ENCODE results near the gene LST1.

Gene LST1

DNA sequence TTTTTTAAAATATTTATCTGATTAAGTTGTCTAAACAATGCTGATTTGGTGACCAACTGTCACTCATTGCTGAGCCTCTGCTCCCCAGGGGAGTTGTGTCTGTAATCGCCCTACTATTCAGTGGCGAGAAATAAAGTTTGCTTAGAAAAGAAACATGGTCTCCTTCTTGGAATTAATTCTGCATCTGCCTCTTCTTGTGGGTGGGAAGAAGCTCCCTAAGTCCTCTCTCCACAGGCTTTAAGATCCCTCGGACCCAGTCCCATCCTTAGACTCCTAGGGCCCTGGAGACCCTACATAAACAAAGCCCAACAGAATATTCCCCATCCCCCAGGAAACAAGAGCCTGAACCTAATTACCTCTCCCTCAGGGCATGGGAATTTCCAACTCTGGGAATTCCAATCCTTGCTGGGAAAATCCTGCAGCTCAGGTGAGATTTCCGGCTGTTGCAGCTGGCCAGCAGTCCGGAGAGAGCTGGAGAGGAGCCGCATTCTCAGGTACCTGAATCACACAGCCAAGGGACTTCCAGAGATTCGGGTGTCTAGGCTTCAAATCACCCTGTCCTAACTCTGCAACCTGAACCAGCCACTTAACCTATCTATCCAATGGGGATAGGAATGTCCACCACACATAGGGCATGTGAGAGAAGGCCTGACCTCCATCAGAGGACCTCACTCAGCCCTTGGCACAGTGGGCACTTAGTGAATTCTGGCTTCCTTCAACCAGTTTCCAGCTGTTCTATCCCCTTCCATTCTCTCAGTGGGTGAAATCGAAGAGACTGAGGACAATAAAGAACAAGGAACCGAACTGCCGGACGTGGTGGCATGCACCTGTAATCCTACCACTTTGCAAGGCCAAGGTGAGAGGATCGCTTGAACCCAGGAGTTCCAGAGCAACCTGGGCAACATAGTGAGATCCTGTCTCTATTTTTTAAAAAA is 7.6 kb upstream of the LST1 start:
- Histone ChIP-seq H3K27ac (ENCODE audit: low read length) (no peak overlapping the region), H3K4me3 (ENCODE audit: low read length) (no peak overlapping the region), H3K9me3 (replicated peaks; ENCODE audit: insufficient read depth, low read length) (no peaks in the 10 kb centered on the region), H3K4me2 (ENCODE audit: low read depth, low read length) (no peak overlapping the region), H3K9ac (ENCODE audit: low read length) (no peak overlapping the region), H3K27me3 (replicated peaks; ENCODE audit: insufficient read depth, low read length) (peaks cover 78% of the 10 kb centered on the region), H3K79me2 (ENCODE audit: low read length) (no peaks in the 10 kb centered on the region), H3K4me1 (ENCODE audit: low read length) (peaks cover 19% of the 10 kb centered on the region), H4K20me1 (ENCODE audit: insufficient read depth, low read length) (no peaks in the 10 kb centered on the region), H3K9me2 (replicated peaks; ENCODE audit: insufficient read depth, low read length) (no peaks in the 10 kb centered on the region), H3F3A (ENCODE audit: insufficient read depth, low read length) (no peaks in the 10 kb centered on the region), H3K36me3 (replicated peaks; ENCODE audit: insufficient read depth, low read length) (no peaks in the 10 kb centered on the region), H2AFZ (ENCODE audit: low read length) (no peak overlapping the region)
- no peak for TF ChIP-seq CTCF (IDR thresholded peaks at IDR 0.05; ENCODE audit: low read length)
- TF ChIP-seq EZH2 (optimal IDR thresholded peaks at IDR 0.05; ENCODE audit: low read depth, low read length): no peak
- no peak for TF ChIP-seq EZH2phosphoT487 (IDR thresholded peaks at IDR 0.05; ENCODE audit: low read length)
- no peak for DNase-seq

DNA sequence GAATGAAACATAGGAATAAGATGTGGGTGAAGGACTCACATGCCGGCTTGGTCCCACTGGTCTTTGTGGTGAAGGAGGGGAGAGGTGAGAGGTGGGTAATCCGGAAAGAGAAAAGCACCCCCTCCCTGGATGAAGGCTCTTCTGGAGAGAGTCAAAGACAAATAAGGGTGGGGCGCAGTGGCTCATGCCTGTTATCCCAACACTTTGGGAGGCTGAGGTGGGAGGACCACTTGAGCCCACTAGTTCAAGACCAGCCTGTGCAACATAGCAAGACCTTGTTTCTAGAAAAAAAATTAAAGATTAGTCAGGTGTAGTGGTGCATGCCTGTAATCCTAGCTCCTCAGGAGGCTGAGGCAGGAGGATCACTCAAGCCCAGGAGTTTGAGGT is 7.0 kb upstream of the LST1 start:
- Histone ChIP-seq H3K36me3 (replicated peaks; ENCODE audit: insufficient read depth, low read length) (no peaks in the 10 kb centered on the region), H3K4me2 (ENCODE audit: low read depth, low read length) (no peak overlapping the region), H3K79me2 (ENCODE audit: low read length) (no peaks in the 10 kb centered on the region), H3K27ac (ENCODE audit: low read length) (no peak overlapping the region), H2AFZ (ENCODE audit: low read length) (no peak overlapping the region), H3K4me3 (ENCODE audit: low read length) (no peak overlapping the region), H3K9ac (ENCODE audit: low read length) (no peak overlapping the region), H3K27me3 (replicated peaks; ENCODE audit: insufficient read depth, low read length) (peaks cover 77% of the 10 kb centered on the region), H3K4me1 (ENCODE audit: low read length) (peaks cover 19% of the 10 kb centered on the region), H3K9me3 (replicated peaks; ENCODE audit: insufficient read depth, low read length) (no peaks in the 10 kb centered on the region), H4K20me1 (ENCODE audit: insufficient read depth, low read length) (no peaks in the 10 kb centered on the region), H3F3A (ENCODE audit: insufficient read depth, low read length) (no peaks in the 10 kb centered on the region), H3K9me2 (replicated peaks; ENCODE audit: insufficient read depth, low read length) (no peaks in the 10 kb centered on the region)
- DNase-seq: no peak
- TF ChIP-seq EZH2phosphoT487 (IDR thresholded peaks at IDR 0.05; ENCODE audit: low read length): no peak
- TF ChIP-seq EZH2 (optimal IDR thresholded peaks at IDR 0.05; ENCODE audit: low read depth, low read length): no peak
- no peak for TF ChIP-seq CTCF (IDR thresholded peaks at IDR 0.05; ENCODE audit: low read length)

DNA sequence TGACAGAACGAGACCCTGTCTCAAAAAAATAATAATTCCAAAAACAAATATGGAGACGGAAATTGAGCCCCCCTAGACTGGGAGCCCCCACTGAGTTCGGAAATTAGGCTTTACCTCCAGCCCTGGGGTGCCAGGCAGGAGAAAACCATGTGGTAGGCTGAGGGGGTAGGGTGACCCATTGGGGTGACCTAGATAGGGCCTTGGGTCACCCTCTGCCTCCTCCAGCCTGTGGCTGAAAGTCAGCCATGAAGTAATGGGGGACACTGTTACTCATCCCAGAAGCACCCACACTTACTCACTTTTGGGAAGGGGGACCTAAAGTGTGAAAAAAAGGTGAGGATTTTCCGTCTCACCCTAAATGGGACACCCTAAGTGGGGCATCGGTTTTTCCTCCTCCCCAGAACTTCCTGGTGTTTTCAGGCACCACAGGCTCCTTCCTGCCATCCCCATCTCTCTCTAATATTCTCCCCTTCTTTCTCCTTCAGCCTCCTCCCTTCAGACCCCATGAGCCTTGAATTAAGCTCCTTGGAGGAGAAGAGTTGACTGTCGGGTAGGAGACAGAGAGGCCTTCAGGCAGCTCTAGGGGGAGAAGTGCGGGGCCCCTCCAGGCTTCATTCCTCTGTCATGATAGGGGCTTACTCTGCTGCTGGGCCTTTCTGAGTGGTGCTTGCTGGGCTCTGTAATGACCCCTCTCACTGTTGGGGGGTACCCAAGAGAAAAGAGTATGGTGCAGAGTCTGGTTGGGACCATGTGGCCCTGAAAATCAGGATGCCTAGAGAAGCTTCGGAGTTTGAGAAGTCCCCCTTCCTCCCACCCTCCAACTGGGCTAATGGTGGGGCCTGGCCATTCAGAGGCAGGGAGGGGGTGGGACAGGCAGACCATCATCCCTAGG is 6.3 kb upstream of the LST1 start:
- Histone ChIP-seq H3K4me2 (ENCODE audit: low read depth, low read length) (no peak overlapping the region), H3K79me2 (ENCODE audit: low read length) (no peaks in the 10 kb centered on the region), H3F3A (ENCODE audit: insufficient read depth, low read length) (no peaks in the 10 kb centered on the region)

More for the DNA sequence above, 6.3 kb upstream of the LST1 start:
- Histone ChIP-seq H3K4me3 (ENCODE audit: low read length) (no peak overlapping the region), H3K36me3 (replicated peaks; ENCODE audit: insufficient read depth, low read length) (no peaks in the 10 kb centered on the region), H3K9me3 (replicated peaks; ENCODE audit: insufficient read depth, low read length) (no peaks in the 10 kb centered on the region), H3K27me3 (replicated peaks; ENCODE audit: insufficient read depth, low read length) (peaks cover 71% of the 10 kb centered on the region), H3K4me1 (ENCODE audit: low read length) (peaks cover 19% of the 10 kb centered on the region), H3K27ac (ENCODE audit: low read length) (no peak overlapping the region), H3K9ac (ENCODE audit: low read length) (no peak overlapping the region), H4K20me1 (ENCODE audit: insufficient read depth, low read length) (no peaks in the 10 kb centered on the region), H2AFZ (ENCODE audit: low read length) (no peak overlapping the region), H3K9me2 (replicated peaks; ENCODE audit: insufficient read depth, low read length) (no peaks in the 10 kb centered on the region)
- TF ChIP-seq CTCF (IDR thresholded peaks at IDR 0.05; ENCODE audit: low read length) (no peak), EZH2 (optimal IDR thresholded peaks at IDR 0.05; ENCODE audit: low read depth, low read length) (no peak), EZH2phosphoT487 (IDR thresholded peaks at IDR 0.05; ENCODE audit: low read length) (no peak)
- DNase-seq: no peak
